ENCODE measurements around the gene TOP1.

Gene TOP1

GRCh38 chr20:41058674-41059635 is 30.3 kb downstream of the TOP1 start:
- no peak for DNase-seq (ENCODE audit: low spot score)

- DNase-seq (ENCODE audit: low spot score), result no peak
Measured at GRCh38 chr20:41061155-41061554, 32.5 kb downstream of the TOP1 start.

GRCh38 chr20:41063442-41063841 is 34.8 kb downstream of the TOP1 start:
- DNase-seq (ENCODE audit: low spot score), result no peak

GRCh38 chr20:41064377-41064776 is 35.8 kb downstream of the TOP1 start:
- no peak for DNase-seq (ENCODE audit: low spot score)

- DNase-seq (ENCODE audit: low spot score), result no peak
Measured at GRCh38 chr20:41065716-41066115, 37.1 kb downstream of the TOP1 start.

- no peak for DNase-seq (ENCODE audit: low spot score)
Measured at GRCh38 chr20:41068806-41069205, 40.2 kb downstream of the TOP1 start.

- DNase-seq (ENCODE audit: low spot score), result peak; percentile 60
Measured at GRCh38 chr20:41072190-41072863, 43.7 kb downstream of the TOP1 start.

GRCh38 chr20:41072915-41073314 is 44.3 kb downstream of the TOP1 start:
- DNase-seq (ENCODE audit: low spot score), result no peak

GRCh38 chr20:41074441-41074840 is 45.8 kb downstream of the TOP1 start:
- no peak for DNase-seq (ENCODE audit: low spot score)

- DNase-seq (ENCODE audit: low spot score), result no peak
Measured at GRCh38 chr20:41076776-41077175, 48.2 kb downstream of the TOP1 start.

GRCh38 chr20:41078329-41078728 is 49.7 kb downstream of the TOP1 start:
- DNase-seq (ENCODE audit: low spot score), result peak; percentile 63

GRCh38 chr20:41079066-41079465 is 50.4 kb downstream of the TOP1 start:
- DNase-seq (ENCODE audit: low spot score), result no peak

GRCh38 chr20:41080866-41081265 is 52.2 kb downstream of the TOP1 start:
- DNase-seq (ENCODE audit: low spot score), result no peak

- DNase-seq (ENCODE audit: low spot score), result no peak
Measured at GRCh38 chr20:41081276-41081814, 52.7 kb downstream of the TOP1 start.

- no peak for DNase-seq (ENCODE audit: low spot score)
Measured at GRCh38 chr20:41082306-41082705, 53.7 kb downstream of the TOP1 start.

- DNase-seq (ENCODE audit: low spot score), result no peak
Measured at GRCh38 chr20:41085606-41086005, 57.0 kb downstream of the TOP1 start.

- DNase-seq (ENCODE audit: low spot score), result no peak
Measured at GRCh38 chr20:41086402-41087324, 58.0 kb downstream of the TOP1 start.

- DNase-seq (ENCODE audit: low spot score), result no peak
Measured at GRCh38 chr20:41087325-41087685, 58.7 kb downstream of the TOP1 start.

GRCh38 chr20:41087777-41088176 is 59.2 kb downstream of the TOP1 start:
- DNase-seq (ENCODE audit: low spot score), result no peak

- no peak for DNase-seq (ENCODE audit: low spot score)
Measured at GRCh38 chr20:41089555-41089954, 60.9 kb downstream of the TOP1 start.

- no peak for DNase-seq (ENCODE audit: low spot score)
Measured at GRCh38 chr20:41091927-41092326, 63.3 kb downstream of the TOP1 start.
